MCF 10A (cell line): Measurements from ENCODE around the gene SF3A2. TPM values are rescaled to one million over a fixed set of nuclear protein-coding genes. Genes with fewer than 3 reads are reported as not detected.

Experiments
- BruUV-seq: library from RNA; stranded (reverse); fragments of 400-500 nt; replicated peaks from 2 replicates; lab custom pipeline; 2021; lab: Mats Ljungman, UMichigan
- CTCF ChIA-PET: fragments of 300-600 bp; sonication (Branson Sonifier 250); formaldehyde crosslinking; extraction: SDS; loops from one replicate; lab custom pipeline; 2021; ENCODE audit warnings: antibody characterized with exemption, inconsistent platforms; lab: Yijun Ruan, JAX
- POLR2A ChIA-PET: fragments of 300-600, 350-650 bp; sonication (Branson Sonifier 250); formaldehyde crosslinking; extraction: SDS; loops from one replicate; lab custom pipeline; 2020; ENCODE audit warnings: antibody characterized with exemption, inconsistent platforms; lab: Yijun Ruan, JAX
- DNase-seq: peaks from one replicate; pipeline ENCODE4 v3.0.0-alpha.2; 2018; ENCODE audit not compliant: unreplicated experiment
- H3K27ac Mint-ChIP-seq: one replicate; pipeline ENCODE4 v1.8.0; 2022; ENCODE audit warnings: mild to moderate bottlenecking, low read depth, mixed read lengths; ENCODE audit not compliant: unreplicated experiment
- H3K27me3 Mint-ChIP-seq: one replicate; pipeline ENCODE4 v1.8.0; 2022; ENCODE audit warnings: mixed read lengths; ENCODE audit not compliant: insufficient read depth, unreplicated experiment
- H3K36me3 Mint-ChIP-seq: one replicate; pipeline ENCODE4 v1.8.0; 2022; ENCODE audit warnings: mild to moderate bottlenecking, moderate library complexity, mixed read lengths; ENCODE audit not compliant: insufficient read depth, unreplicated experiment
- H3K4me1 Mint-ChIP-seq: one replicate; pipeline ENCODE4 v1.8.0; 2022; ENCODE audit warnings: mixed read lengths; ENCODE audit not compliant: insufficient read depth, unreplicated experiment
- H3K4me3 Mint-ChIP-seq: one replicate; pipeline ENCODE4 v1.8.0; 2022; ENCODE audit warnings: mild to moderate bottlenecking, moderate library complexity, mixed read lengths; ENCODE audit not compliant: unreplicated experiment
- H3K9me3 Mint-ChIP-seq: one replicate; pipeline ENCODE4 v1.8.0; 2022; ENCODE audit warnings: mixed read lengths; ENCODE audit not compliant: unreplicated experiment
- intact Hi-C: fragments of 100-400 bp; cut with micrococcal nuclease; formaldehyde crosslinking; loops from 2 replicates; pipeline ENCODE4 v1.14.1; 2022
- total RNA-seq: library from RNA; stranded (reverse); gene quantifications from 2 replicates; pipeline ENCODE4 v1.2.3, GENCODE V29; 2022
- TF ChIP-seq, protein P1 (sequence below): fragments of 200-600 bp; IDR thresholded peaks from one replicate; pipeline ENCODE4 v1.8.0; 2022; ENCODE audit warnings: antibody characterized with exemption, mild to moderate bottlenecking; ENCODE audit not compliant: unreplicated experiment

The SF3A2 gene
- total RNA-seq, 1 experiment from 2014 or later: 101 TPM

DNA sequence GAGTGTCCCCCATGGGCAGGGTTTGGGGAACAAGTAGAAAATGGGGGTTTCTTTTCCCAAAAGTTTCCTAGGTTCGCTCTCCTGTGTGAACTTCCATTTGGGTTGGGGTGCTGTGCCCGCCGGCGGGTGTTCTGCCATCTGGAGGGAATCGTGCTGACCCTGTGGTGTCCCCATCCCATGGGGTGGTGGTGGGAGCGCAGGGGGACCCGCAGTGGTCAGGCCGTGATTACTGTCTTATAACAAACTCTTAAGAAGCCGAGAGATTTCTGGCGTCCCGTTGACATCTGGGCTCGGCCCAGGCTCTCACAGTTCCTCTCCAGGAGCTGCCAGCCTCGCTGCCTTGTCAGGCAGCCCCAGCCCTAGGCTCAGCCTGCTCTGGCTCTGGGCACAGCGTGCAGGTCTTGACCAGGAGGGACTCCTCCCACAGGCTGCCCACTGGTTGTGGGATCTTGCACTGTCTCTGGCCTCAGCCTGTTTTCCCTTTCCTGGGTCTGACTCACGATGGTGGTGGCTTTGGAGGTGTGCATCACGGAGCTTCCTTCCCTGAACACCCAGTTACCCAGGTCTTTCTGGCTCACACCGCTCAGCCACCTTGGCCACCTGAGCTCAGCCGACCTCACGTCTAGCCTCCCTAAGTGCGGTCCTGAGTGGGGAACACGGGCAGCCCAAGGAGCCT lies 35.0 kb upstream of the SF3A2 start:
- BruUV-seq: no TSS peak
- Mint-ChIP-seq H3K4me1 (no peaks in the 10 kb centered on the region), H3K27ac (no peak overlapping the region), H3K27me3 (no peaks in the 10 kb centered on the region), H3K9me3 (no peaks in the 10 kb centered on the region), H3K4me3 (no peak overlapping the region), H3K36me3 (peaks cover 46% of the 10 kb centered on the region)
- ChIA-PET POLR2A (no interaction called here), CTCF (interaction anchor here (0.5 kb wide), 1 partner anchor 60 kb away, joined by 3 read pairs; no protein-coding TSS in a partner anchor)
- intact Hi-C loops: no loop called here
- TF ChIP-seq, protein P1, sequence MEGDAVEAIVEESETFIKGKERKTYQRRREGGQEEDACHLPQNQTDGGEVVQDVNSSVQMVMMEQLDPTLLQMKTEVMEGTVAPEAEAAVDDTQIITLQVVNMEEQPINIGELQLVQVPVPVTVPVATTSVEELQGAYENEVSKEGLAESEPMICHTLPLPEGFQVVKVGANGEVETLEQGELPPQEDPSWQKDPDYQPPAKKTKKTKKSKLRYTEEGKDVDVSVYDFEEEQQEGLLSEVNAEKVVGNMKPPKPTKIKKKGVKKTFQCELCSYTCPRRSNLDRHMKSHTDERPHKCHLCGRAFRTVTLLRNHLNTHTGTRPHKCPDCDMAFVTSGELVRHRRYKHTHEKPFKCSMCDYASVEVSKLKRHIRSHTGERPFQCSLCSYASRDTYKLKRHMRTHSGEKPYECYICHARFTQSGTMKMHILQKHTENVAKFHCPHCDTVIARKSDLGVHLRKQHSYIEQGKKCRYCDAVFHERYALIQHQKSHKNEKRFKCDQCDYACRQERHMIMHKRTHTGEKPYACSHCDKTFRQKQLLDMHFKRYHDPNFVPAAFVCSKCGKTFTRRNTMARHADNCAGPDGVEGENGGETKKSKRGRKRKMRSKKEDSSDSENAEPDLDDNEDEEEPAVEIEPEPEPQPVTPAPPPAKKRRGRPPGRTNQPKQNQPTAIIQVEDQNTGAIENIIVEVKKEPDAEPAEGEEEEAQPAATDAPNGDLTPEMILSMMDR: no peak
- DNase-seq: no peak

DNA sequence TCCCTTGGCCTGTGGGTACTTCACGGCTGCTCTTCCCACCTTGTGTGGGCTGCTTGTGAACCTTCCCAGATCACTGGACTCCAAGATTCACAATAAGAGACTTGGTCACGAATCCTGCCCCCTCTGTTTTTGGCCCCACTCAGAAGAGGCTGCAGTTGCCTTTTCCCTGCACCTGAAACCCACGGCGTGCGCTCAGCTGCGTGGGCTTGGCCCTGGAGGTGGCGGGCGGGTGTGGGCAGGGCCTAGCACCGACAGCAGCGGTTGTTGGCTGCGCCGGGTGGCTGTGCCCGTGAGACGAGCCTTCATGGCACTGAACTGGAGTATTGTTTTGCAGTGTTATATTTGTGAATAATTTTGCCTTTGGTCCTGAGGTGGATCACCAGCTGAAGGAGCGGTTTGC lies 34.3 kb upstream of the SF3A2 start:
- ChIA-PET CTCF (no interaction called here), POLR2A (no interaction called here)
- intact Hi-C loops: no loop called here
- Mint-ChIP-seq H3K36me3 (peaks cover 45% of the 10 kb centered on the region), H3K27me3 (no peaks in the 10 kb centered on the region), H3K4me1 (no peaks in the 10 kb centered on the region), H3K4me3 (no peak overlapping the region), H3K27ac (no peak overlapping the region), H3K9me3 (no peaks in the 10 kb centered on the region)
- no peak for DNase-seq
- TF ChIP-seq, protein P1: no peak
- BruUV-seq: no TSS peak

DNA sequence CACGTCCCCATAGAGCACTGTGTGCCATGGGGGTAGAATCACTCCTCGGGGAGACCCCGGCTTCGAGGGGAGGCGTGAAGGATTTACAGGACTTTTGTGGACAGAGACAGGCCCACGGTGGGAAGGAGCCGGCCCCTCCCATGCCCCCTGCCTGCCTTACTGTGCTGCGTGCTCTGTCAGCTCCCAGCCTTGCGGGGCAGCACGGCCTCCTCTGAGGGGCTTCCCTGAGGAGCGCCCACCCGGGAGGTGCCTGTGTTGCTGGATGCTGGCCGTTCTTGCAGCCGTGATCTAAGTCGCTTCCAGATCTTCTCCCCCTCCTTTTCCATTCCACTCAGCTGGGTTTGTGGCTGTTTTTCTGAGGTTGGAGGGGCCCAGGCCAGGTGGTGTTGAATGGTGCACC lies 29.6 kb upstream of the SF3A2 start:
- H3K4me1 Mint-ChIP-seq: no peaks in the 10 kb centered on the region
- no TSS peak for BruUV-seq
- intact Hi-C loops: no loop called here
- ChIA-PET POLR2A (interaction anchor here (0.6 kb wide), 1 partner anchor 11 kb away, joined by 4 read pairs; no protein-coding TSS in a partner anchor), CTCF (no interaction called here)
- H3K27ac Mint-ChIP-seq: no peak overlapping the region
- no peak overlapping the region for H3K4me3 Mint-ChIP-seq
- H3K36me3 Mint-ChIP-seq: peaks cover 67% of the 10 kb centered on the region
- DNase-seq: no peak
- H3K9me3 Mint-ChIP-seq: no peaks in the 10 kb centered on the region
- no peaks in the 10 kb centered on the region for H3K27me3 Mint-ChIP-seq
- TF ChIP-seq, protein P1: no peak

DNA sequence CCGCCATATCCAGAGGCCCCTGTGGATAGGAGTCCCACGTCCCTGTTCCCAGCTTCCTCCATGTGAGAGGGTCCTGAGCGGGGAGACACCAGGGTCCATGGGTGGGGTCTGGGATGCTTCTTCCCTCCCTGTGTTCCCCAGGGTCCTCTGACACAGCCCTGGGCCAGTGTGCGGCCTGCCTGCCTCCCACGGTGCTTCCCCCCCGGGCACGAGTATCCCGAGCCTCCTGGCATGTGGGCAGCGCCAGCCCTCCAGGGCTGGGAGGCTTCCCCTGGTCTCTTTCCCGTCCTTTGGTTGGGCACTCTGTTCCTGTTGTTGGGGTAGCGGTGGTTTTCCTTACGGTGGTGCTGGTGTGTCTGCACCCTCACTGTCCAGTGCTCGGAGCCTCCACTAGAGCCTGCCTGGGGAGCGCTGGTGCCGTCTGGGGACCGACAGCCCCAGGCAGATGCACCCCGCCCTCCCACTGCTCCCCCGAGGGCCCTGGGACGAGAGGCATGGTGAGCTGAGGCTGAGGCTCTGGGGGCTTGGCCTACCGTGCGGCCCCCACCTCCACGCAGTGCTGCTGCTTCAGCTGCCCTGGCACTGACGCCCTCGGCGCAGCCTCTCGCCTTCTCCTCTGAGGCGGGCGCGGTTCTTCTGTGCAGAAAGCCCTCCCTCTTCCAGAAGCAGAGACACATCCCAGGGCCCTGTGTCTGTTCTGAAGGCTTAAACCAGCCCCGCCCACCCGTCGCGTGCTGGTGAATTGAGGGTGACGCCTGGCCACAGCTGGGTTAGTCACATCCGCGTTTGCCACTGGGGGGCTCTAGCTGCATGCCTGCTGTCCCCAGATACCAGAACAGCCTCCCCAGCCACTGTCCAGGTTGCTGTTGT lies 28.4 kb upstream of the SF3A2 start:
- Mint-ChIP-seq H3K4me3 (no peak overlapping the region), H3K27ac (no peak overlapping the region), H3K36me3 (peaks cover 64% of the 10 kb centered on the region), H3K4me1 (peaks cover 1% of the 10 kb centered on the region), H3K27me3 (no peaks in the 10 kb centered on the region), H3K9me3 (no peaks in the 10 kb centered on the region)
- TF ChIP-seq, protein P1: no peak
- intact Hi-C loops: no loop called here
- no peak for DNase-seq
- POLR2A ChIA-PET: no interaction called here
- CTCF ChIA-PET: interaction anchor here (0.5 kb wide), 1 partner anchor 52 kb away, joined by 3 read pairs; no protein-coding TSS in a partner anchor
- BruUV-seq: no TSS peak
